ENCODE data around the gene TRIP4.

TRIP4 gene

DNA sequence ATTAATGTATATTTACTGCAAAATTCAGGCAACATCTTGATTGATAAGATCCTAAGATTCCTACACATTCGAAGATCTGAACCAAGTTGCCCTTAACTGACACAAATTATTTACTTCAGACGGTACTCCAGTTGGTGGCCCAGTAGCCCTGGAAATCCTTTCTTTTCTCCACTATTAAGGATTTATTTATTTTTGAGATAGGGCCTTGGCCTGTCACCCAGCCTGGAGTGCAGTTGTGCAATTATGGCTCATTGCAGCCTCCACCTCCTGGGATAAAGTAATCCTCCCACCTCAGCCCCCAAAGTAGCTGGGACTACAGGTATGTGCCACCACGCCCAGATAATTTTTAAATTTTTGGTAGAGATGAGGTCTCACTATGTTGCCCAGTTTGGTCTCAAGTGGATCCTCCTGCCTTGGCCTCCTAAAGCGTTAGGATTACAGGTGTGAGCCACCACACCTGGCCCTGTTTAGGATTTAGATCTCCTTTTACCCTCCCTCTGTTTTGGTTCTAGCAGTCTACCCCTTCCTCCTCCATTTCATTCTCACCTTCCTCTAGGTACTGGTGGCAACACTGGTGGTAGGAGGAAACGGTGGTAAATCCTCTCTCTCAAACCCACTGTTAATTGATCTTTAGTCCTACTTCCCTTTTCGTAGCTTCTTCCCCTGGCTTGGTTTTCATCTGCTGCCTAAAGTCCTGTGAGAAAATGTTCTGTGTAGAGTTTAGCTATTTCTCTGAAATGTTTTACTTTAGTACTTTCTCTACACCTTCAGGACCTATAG is 60.1 kb downstream of the TRIP4 start:
- DNase-seq: no peak

DNA sequence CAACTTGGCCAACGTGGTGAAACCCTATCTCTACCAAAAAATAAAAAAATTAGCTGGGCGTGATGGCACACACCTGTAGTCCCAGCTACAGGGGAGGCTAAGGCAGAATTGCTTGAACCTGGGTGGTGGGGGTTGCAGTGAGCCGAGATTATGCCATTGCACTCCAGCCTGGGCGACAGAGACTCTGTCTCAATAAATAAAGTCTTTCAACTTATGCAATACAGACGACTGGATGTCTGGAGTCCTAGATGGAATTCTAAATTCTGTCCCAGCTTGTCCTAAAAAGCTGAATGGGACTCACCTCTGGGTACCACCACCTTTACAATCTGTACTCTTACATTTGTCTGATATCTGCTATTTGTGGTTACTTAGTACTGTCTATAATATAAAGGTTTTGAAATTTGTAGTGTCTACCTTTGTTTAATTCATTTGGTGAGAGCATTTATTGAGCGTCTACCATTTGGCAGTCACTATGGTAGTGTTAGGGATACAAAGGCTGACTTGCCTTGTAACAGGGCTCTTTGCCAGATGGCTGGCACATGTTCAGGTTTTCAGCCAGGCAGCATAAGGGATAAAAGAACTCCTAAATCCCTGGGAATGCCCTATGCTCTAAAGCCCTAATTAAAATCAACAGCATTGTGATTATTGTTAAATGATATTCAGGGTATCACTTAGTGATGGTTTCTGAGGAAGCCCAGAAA is 65.5 kb downstream of the TRIP4 start:
- DNase-seq: peak in 40 of 58 donors; percentile 1 to 73 (median 36)

DNA sequence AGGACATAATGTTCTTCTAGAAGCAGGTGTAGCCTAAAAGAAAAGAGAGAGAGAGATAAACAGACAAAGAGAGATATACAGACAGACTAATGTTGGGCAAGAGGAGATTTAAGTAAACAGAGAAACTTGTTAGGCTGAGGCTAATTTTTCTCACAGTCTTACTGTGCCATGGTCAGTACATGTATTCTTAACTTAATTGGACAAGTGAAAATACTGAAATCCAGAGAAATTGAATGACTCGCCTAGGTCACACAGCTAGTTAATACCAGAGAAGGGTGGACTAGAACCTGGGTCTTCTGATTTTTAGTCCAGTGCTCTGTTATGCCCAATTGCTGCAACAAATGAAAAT is 66.0 kb downstream of the TRIP4 start:
- DNase-seq: no peak

DNA sequence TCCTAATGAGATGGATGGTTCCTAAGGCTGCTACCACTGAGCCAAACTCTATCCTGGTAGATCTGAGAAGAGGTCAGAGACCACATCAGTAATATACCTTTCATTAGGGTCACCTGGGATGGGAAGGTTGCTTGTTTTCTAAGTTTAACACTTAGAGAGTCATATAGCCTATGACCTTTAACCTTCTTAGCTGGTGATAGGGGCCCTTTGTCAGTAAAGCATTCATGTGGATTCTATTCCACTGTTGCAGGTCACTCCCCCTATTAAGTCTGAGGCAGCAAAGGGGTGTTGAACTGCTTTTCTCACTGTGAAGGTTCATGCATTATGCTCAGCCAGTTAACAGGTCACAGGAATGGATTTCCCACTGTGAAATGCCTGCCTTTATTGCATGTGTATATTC is 66.6 kb downstream of the TRIP4 start:
- DNase-seq: no peak

- DNase-seq: peak in 9 of 58 donors; percentile 3 to 27 (median 10)
These were observed 68.3 kb downstream of the TRIP4 start for GRCh38 chr15:64455961-64456371.

DNA sequence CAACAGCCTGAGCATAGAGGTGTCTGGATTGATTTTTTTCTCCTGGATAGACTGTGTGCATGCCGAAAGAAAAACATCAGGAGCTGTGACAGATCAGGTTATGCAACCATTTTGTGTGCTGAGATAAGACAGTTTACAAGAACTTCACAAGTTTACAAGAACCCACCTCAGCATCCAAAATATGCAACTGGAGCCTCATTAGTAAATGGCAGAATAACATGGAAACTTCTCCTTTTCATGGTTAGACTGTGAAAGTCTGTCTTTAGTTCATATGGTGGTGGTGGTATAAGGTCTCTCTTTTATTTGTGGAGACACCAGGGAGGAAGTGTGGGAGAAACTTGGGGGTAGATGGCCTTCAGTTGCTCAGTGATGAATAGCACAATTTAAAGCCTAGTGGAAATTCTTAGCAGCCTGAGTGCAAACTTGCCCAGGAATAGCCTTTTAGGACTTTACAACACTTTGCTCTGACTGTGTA is 69.0 kb downstream of the TRIP4 start:
- DNase-seq: no peak

DNA sequence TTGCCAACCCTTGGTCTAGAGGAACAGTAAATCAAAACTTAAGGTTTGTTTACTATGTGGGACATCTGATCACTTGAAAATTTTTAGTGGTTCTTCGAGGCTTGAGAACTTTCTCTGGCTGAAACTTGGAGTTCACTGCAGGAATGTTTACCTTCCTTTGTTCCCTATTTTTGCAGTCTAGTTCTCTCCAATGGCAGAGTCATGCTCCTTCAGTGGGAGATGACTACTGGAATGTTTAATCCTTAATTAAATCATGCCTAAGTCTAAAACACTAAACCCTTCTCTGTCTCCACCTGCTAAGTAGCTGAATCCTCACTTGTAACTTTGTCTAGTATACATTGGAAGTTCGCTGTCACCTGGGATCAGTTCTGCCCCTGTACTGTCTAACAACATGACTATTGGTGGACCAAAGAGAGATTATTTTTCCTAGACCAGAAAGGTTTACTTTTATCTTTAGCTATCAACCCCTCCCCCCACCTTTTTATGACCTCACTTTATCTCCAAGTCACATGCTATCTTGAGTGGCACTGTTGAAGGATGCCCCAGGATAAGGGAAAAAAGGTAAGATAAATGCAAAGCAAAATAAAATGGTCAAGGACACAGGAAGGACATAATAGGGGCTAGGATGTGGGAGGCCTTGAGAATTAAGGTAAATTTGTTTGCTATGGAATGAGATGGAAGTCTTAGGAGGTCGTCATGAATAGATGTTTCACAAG is 71.6 kb downstream of the TRIP4 start:
- DNase-seq: no peak

- peak; percentile 49 to 94 (median 86) for DNase-seq
These were observed 72.6 kb downstream of the TRIP4 start, which contains the start of gene ZNF609 for GRCh38 chr15:64460206-64460723. Gene ZNF609 (plus strand): TSS chr15:64460578. CDS start chr15:64499420, 38,842 bp downstream.

GRCh38 chr15:64460724-64461720 is 73.4 kb downstream of the TRIP4 start:
- DNase-seq: peak in 43 of 58 donors; percentile 7 to 71 (median 40)

- DNase-seq: peak in 35 of 58 donors; percentile 3 to 67 (median 28)
These were observed 74.1 kb downstream of the TRIP4 start for GRCh38 chr15:64461721-64462162.

DNA sequence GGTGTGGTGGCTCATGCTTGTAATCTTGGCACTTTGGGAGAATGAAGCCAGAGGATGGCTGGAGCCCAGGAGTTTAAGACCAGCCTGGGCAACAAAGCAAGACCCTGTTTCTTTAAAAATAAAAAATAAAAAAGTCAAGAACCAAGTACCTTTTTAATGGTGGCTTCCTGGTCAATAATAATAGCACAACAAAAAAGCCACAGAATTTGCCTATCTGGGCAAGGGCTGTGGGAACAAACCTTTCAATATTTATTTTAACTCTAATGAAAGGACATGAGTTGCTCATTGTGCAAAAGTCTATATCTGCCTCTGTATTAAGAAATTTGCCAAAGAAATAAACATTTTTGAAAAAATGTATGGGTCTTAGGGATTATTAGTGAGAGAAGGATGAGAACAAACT is 74.9 kb downstream of the TRIP4 start:
- DNase-seq: no peak

- no peak for DNase-seq
These were observed 76.8 kb downstream of the TRIP4 start for GRCh38 chr15:64464276-64465005.

- DNase-seq: no peak
These were observed 78.9 kb downstream of the TRIP4 start for GRCh38 chr15:64466408-64467141.

DNA sequence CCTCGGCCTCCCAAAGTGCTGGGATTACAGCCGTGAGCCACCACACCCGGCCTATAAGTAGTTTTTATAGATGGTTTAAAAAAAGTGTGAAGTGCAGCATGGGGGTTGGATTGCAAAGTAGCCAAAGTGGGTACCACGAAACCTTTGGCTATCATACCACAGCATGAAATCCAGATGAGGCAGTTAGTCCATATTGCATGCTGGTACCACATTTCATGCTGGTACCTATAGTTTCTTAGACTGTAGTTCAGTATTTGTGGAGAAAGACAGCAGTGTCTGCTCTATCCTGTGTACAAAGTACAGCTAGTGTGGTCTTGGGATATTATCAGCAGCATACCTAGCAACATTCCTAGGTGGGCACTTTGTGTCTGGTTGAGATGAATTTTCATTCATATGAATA is 84.5 kb downstream of the TRIP4 start:
- DNase-seq: no peak

DNA sequence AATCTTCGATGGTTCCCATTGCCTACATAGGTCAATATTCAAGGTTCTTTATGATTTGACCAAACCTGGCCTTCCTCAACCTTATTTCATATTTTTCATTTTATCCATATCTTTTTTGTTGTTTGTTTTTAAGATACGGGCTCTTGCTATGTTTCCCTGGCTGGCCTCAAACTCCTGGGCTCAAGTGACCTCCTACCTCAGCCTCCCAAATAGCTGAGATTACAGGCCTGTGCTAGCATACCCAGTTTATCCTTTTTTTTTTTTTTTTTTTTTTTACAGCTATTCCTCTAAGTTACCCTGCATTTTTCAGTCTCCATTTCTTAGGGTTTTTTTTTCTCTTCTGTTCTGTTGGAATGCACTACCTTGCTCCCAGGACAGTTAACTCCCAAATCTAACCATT is 87.2 kb downstream of the TRIP4 start:
- no peak for DNase-seq

- no peak for DNase-seq
These were observed 88.9 kb downstream of the TRIP4 start for GRCh38 chr15:64476550-64476949.

DNA sequence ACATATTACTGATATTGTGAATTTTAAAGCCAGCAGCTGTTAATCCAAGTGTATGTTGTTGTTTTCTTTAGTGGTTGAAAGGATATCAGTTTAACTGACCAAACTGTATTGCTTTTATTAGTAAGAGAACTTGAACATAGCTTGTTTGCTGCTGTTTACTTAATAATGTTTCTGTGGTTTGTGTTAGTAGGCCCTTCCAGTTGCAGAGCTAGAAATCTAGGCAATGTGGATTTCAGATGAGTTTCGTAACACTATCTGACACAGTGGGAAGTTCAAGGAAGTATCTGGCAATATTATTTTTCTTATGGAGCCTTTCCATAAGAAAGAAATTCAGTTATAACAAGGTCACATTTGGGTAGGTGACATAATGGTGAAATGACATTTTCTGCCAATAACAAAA is 91.2 kb downstream of the TRIP4 start:
- no peak for DNase-seq

DNA sequence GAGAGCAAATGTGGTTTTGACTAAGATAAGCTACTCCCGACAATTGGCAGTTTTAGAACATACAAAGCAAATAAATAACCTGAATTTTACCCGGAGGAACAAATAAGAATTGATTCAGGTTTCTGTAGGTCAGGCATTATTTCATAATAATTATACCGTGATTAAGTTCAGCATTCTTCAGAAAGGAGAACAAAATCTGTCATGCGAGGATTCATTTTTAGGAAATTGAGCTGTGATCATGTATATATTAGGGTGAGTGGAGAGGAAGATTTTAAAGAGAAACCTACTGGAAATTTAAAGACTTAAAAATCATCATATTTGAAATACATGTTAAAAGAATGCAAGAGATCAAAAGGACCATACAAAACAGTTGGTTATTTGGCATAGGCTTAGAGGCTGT is 93.3 kb downstream of the TRIP4 start:
- DNase-seq: no peak

- no peak for DNase-seq
These were observed 96.1 kb downstream of the TRIP4 start for GRCh38 chr15:64483749-64484148.
